Left renal cortex interstitium (tissue), 4 donors: Measurements from ENCODE around the gene HK1. TPM values are rescaled to one million over a fixed set of nuclear protein-coding genes. Genes with fewer than 3 reads are reported as not detected.

Experiments used
- DNase-seq, 4 donors: peaks; one replicate each; pipeline ENCODE4 v3.0.0-alpha.2; 2013; ENCODE audit warnings: low read depth in 4 of 4, low spot score in 2 of 4, missing footprints in 1 of 4
- polyA plus RNA-seq, 4 donors: library from polyadenylated mRNA; unstranded; fragments of 120-200 nt; gene quantifications; one replicate each; pipeline ENCODE4 v1.2.1, GENCODE V29; 2013; ENCODE audit not compliant: insufficient read length in 4 of 4

Gene HK1
- polyA plus RNA-seq, 4 donors: 46.3 to 56.6 (median 53.8) TPM

GRCh38 chr10:69414036-69415018 is 136.0 kb downstream of the HK1 start:
- no peak for DNase-seq

DNA sequence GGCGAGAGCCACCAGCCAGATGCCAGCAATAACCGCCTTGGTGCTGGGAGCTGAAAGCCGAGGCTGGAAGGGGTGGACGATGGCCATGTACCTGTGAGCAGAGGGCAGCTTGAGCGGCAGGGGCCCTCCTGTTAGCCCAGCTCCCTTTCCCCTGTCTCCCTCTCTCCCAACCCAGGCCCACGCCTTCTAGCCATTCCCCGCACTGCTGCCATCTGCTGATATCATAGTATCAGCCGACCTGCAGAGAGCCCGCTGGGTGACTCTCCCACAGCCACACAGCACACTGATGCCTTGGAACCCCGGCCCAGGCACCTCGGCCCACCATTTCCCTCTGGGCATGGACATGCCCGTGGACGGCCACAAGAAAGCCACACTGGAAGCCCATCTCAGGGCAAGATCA is 136.8 kb downstream of the HK1 start:
- no peak for DNase-seq

- no peak for DNase-seq
Observed at GRCh38 chr10:69415951-69416350, 137.7 kb downstream of the HK1 start.

DNA sequence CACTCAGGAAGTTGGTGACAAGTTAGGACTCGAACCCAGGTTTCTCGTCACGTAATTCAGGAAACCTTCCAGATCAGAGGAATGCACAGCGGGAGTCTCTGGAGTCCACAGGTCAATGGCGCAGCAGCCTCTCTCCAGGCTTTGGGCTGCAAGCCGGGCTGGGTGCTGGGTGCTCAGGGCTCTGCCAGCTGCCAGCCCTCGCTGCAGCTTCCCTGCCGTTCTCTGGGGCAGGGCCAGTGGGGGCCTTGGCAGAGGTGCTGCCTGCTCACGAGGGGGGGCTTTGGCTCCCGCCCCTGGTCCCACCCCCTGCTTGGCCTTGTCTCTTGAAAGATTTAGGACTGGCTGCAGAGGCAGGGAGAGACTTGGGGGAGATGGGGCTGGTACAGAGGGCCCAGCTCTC is 138.4 kb downstream of the HK1 start, which contains the start of gene TACR2:
Gene TACR2 (minus strand): TSS at position 224 of the 400 bp plus-strand sequence. CDS start 595 bp downstream, outside the sequence.
- no peak for DNase-seq

DNA sequence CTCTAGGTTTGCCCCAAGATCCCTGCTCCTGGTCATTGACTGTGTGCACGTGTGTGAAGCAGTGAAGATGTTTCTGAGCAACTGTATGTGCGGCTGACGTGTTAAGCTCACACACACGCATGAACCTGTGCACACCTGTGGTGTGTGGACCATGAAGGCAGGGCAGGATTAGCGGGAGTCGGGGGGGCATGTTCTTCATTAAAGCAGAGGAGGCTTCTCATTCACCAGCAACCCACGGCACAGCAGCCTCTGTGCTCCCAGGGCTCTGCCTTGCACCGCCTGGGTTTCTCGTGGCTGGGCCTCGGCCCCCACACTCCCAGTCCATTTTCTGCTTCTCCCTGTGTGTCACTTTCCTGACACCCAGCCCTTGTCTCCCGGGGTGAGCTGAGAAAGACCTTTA is 139.2 kb downstream of the HK1 start:
- DNase-seq: no peak

DNA sequence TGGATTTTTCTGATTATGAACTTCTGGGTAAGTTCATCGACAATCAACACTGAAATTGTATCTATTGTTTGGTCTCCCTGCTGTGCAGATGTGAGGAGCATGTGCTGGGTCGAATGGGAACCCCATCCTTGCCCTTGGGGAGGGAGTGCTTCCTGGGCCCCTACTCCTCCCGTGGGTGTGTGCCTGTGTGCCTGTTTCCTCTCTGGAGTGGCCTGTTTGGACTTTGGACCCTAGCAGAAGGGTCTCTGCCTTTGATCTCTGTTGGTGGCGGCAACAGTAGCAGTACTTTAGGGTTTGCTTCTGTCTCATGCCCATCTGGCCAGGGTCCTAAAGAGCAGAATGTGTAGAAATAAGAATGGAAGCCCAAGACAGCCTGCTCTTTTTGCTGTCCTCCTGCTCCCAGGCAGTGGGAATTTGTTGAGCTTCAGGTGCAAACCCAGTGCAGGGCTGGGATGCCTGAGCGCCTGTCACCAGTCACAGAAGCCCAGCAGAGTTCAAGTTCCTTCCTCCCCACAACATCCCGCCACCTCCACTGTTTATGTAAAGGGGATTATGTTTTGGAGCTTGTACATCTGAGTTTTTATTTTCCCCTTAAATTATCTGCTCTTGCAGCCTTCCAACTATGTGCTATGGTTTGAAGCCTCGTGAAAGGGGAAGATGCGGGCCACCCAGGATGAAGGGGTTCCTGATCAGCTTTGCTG is 139.9 kb downstream of the HK1 start:
- no peak for DNase-seq

DNA sequence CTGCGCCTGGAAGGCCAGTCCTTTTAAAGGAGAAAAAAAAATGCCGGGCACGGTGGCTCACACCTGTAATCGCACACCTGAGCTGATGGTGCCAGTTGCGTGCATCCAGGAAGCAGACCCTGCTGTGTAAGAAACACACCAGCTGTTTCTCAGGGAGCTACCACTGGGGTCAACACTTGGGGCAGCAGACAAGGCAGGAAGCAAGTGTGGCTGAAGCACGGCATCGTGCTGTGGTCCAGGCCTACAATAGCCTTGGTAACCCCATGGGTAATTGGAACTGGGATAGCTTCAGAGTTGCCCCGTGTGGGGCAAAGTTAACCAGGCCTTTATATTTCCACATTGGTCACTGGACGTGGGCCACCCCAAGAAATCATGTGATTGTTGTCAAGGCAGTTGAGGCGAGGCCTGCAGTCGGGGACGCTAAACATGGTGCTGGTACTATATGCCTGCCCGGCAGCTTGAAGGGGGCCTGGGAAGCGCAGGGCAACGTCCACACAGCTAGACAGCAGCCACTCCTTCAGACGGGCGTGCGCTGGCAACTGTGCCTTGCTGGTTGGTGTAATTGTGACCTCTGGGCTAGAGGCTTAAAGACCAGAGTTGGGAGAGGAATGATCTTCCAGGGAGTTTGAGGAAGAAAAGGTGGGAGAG is 140.9 kb downstream of the HK1 start:
- no peak for DNase-seq

- DNase-seq: no peak
Observed at GRCh38 chr10:69419744-69420126, 141.4 kb downstream of the HK1 start.

DNA sequence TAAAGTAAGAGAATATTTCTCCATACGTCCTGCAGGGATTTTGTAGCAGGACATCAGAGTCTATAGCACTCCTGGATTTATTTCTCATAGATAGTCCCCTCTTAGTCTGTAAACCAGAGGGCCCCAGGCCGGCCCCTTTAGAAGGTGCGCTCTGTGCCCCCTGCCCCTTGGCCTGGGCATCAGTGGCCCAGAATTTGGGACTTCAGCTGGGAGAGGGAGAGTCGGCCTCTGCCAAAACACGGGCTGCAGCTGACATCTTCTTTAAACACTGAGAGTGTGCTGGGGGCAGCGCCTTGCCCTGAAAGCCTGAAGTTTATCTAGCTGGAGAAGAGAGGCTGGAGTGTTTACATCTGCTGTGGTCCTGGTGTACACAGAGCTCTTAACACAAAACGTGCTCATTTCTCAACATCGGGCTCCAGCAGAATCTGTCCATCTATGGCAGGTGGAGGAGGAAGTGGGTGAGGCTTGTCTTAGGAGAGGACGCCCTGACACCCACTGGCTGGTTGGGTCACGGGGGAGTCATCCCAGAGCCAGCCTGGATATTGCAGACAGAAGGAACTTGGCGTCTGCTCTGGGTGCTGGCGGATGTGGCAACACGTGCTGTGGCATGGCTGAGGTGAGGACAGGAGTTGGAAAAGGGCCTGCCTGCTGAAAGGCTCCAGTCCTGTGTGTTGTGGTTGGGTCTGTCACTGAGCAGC is 143.5 kb downstream of the HK1 start:
- DNase-seq: no peak

- no peak for DNase-seq
Observed at GRCh38 chr10:69422676-69423075, 144.4 kb downstream of the HK1 start.

DNA sequence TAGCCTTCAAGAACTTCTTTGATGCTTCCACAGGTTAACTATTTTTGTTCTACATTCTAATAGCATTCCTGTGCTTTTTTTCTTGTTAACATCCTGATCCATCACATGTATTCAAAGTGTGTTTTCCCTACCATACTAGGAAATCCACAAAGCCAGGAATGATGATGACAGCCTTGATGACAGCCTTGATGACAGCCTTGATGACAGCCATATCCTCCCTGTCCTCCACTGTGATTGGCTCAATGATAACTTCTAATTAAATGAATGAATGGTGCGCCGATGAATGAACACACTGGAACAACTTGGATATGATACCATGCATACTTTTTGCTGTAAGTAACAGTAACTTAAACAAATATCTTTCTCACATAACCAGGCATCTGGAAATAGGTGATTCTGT is 146.7 kb downstream of the HK1 start:
- no peak for DNase-seq

GRCh38 chr10:69425511-69426298 is 147.4 kb downstream of the HK1 start:
- no peak for DNase-seq

GRCh38 chr10:69426376-69426727 is 148.1 kb downstream of the HK1 start:
- no peak for DNase-seq

DNA sequence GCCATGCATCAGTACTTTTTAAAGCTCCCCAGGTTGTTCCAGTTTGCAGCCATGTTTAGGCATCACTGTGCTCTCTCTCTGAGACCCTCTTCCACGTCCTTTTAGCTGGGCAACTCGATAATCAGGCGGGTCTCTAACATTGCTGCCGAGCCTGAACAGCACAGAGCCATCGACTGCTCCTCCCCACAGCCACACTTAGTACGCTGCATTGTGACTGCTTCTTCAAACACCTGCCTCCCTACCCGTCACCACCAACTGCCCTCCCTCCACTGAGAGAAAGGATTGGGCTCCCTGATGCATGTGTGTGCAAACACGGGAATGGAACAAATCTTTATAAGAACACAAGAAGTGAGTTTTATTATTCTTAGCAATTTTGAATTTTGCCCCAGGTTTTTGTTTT is 149.9 kb downstream of the HK1 start:
- DNase-seq: no peak

- DNase-seq: no peak
Observed at GRCh38 chr10:69434169-69434568, 155.9 kb downstream of the HK1 start.

- DNase-seq: no peak
Observed at GRCh38 chr10:69434926-69435325, 156.6 kb downstream of the HK1 start.

GRCh38 chr10:69435966-69436520 is 157.7 kb downstream of the HK1 start:
- no peak for DNase-seq

DNA sequence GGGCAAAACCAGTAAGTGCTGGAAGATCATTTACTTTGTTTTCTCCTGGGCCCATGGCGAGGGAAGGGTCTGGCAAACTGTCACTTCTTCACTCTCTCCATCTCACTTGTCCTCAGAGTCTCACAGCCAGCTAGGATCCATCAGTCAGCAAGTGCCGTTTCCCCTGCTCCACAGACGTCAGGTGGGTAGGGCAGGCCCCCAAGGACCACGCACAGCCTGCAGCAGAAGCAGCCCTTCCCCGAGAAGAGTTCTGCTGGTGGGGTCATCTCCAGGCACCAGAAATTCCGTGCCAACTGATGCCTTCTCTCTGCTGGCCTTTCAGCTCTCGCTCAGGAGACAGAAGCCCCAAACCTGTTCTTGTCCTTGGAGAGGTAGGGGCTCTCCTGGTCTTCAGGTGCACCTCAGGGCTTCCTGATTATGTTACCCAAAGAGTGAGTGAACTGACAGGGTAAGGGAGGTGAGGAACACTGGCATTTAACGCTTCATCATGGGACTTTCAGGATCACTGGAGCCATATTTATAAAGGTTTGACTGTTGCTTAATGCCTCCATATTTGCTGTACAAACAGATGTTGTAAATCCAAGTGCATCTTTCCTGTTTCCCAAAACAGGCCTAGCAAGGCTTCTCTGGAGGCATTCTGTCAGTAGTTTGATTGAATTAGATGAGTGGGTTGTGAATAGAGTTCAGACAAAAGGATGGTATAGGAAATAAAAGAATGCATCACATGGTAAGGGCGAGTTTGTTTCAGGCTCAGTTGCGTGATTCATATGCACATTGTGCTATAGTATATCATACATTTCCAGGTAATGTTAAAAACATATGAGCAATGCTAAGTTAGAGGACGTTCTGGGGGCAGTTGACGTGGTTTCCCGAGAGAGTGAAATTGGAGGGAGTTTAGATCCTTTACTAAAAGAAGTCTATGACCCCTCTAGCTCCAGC is 159.3 kb downstream of the HK1 start:
- no peak for DNase-seq
